Suprapubic skin (tissue), 4 donors: ENCODE results near the gene URGCP. TPM values are rescaled to one million over a fixed set of nuclear protein-coding genes. Genes with fewer than 3 reads are reported as not detected.

Source experiments
- DNase-seq, 2 donors: peaks; one replicate each; pipeline ENCODE4 v3.0.0-alpha.2; 2019; ENCODE audit warnings: low spot score in 2 of 2
- H3K27ac ChIP-seq: fragments of 200-600 bp; sonication (generic); one replicate; pipeline ENCODE4 v1.5.1; 2019
- H3K27me3 ChIP-seq: fragments of 200-600 bp; sonication (generic); one replicate; pipeline ENCODE4 v1.5.1; 2019
- H3K36me3 ChIP-seq: fragments of 200-600 bp; sonication (generic); one replicate; pipeline ENCODE4 v1.5.1; 2019
- H3K4me1 ChIP-seq: fragments of 200-600 bp; sonication (generic); one replicate; pipeline ENCODE4 v1.5.1; 2019
- H3K4me3 ChIP-seq: fragments of 200-600 bp; sonication (generic); one replicate; pipeline ENCODE4 v1.5.1; 2019; ENCODE audit warnings: mild to moderate bottlenecking
- H3K9me3 ChIP-seq: fragments of 200-600 bp; sonication (generic); one replicate; pipeline ENCODE4 v1.5.1; 2019
- EP300 ChIP-seq: sonication (generic); formaldehyde crosslinking; IDR thresholded peaks from one replicate; pipeline ENCODE4 v1.6.1; 2017; ENCODE audit warnings: antibody characterized with exemption
- POLR2A ChIP-seq, 2 donors: fragments of 450-650 bp; IDR thresholded peaks; one replicate each; pipeline ENCODE4 v1.6.1; 2017; ENCODE audit warnings: antibody characterized with exemption in 2 of 2, mild to moderate bottlenecking in 2 of 2, moderate library complexity in 2 of 2
- POLR2AphosphoS5 ChIP-seq, 3 donors: sonication (generic); formaldehyde crosslinking; IDR thresholded peaks; one replicate each; pipeline ENCODE4 v1.6.1; 2017; ENCODE audit warnings: antibody characterized with exemption in 3 of 3
- WGBS: methylation state at CpG from one replicate; pipeline ENCODE4 v1.1.5; 2018; 5-methylcytosine and 5-hydroxymethylcytosine counted together
- total RNA-seq, 4 donors: library from RNA; depleted of rRNA; stranded (reverse); fragments of >200 nt; gene quantifications; one replicate each; pipeline ENCODE4 v1.1.0, GENCODE V29; 2016
- TF ChIP-seq, protein P1 (sequence below), 2 donors: fragments of 200-600 bp in 1 of 2; fragments of 450-650 bp in 1 of 2; sonication (generic) in 1 of 2; IDR thresholded peaks; one replicate each; pipeline ENCODE4 v1.5.1; 2016 to 2019; ENCODE audit warnings: antibody characterized with exemption in 2 of 2, mild to moderate bottlenecking in 1 of 2, moderate library complexity in 1 of 2

The URGCP gene
- total RNA-seq, 4 donors from 2014 or later: 36.3 to 60.3 (median 39.6) TPM

DNA sequence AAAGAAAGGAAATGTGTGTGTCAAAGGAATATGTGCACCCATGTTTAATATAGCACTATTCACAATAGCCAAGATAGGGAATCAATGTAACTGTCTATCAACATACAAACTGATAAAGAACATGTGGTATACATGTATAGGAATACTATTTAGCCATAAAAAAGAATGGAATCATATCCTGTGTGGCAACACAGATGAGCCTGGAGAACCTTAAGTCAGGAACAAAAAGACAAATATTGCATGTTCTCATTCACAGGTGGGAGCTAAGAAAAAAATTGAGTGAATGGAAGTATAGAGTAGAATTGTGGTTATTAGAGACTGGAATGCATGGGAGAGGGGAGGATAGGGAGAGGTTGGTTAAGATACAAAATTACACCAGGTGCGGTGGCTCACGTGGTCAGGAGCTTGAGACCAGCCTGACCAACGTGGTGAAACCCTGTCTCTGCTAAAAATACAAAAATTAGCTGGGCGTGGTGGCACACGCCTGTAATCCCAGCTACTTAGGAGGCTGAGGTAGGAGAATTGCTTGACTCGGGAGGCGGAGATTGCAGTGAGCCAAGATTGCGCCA lies 10.5 kb downstream of the URGCP start:
- no peaks in the 10 kb centered on the region for H3K27me3 ChIP-seq
- no peaks in the 10 kb centered on the region for H3K36me3 ChIP-seq
- H3K27ac ChIP-seq: no peak overlapping the region
- no peak overlapping the region for H3K4me3 ChIP-seq
- TF ChIP-seq POLR2AphosphoS5 (IDR thresholded peaks at IDR 0.05) (no peak), POLR2A (IDR thresholded peaks at IDR 0.05) (no peak), EP300 (no peak)
- TF ChIP-seq, protein P1, sequence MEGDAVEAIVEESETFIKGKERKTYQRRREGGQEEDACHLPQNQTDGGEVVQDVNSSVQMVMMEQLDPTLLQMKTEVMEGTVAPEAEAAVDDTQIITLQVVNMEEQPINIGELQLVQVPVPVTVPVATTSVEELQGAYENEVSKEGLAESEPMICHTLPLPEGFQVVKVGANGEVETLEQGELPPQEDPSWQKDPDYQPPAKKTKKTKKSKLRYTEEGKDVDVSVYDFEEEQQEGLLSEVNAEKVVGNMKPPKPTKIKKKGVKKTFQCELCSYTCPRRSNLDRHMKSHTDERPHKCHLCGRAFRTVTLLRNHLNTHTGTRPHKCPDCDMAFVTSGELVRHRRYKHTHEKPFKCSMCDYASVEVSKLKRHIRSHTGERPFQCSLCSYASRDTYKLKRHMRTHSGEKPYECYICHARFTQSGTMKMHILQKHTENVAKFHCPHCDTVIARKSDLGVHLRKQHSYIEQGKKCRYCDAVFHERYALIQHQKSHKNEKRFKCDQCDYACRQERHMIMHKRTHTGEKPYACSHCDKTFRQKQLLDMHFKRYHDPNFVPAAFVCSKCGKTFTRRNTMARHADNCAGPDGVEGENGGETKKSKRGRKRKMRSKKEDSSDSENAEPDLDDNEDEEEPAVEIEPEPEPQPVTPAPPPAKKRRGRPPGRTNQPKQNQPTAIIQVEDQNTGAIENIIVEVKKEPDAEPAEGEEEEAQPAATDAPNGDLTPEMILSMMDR (IDR thresholded peaks at IDR 0.05): no peak
- WGBS: 95% methylated on average over 8 of the region's 8 CpGs
- H3K4me1 ChIP-seq: no peaks in the 10 kb centered on the region
- no peaks in the 10 kb centered on the region for H3K9me3 ChIP-seq
- DNase-seq: no peak

DNA sequence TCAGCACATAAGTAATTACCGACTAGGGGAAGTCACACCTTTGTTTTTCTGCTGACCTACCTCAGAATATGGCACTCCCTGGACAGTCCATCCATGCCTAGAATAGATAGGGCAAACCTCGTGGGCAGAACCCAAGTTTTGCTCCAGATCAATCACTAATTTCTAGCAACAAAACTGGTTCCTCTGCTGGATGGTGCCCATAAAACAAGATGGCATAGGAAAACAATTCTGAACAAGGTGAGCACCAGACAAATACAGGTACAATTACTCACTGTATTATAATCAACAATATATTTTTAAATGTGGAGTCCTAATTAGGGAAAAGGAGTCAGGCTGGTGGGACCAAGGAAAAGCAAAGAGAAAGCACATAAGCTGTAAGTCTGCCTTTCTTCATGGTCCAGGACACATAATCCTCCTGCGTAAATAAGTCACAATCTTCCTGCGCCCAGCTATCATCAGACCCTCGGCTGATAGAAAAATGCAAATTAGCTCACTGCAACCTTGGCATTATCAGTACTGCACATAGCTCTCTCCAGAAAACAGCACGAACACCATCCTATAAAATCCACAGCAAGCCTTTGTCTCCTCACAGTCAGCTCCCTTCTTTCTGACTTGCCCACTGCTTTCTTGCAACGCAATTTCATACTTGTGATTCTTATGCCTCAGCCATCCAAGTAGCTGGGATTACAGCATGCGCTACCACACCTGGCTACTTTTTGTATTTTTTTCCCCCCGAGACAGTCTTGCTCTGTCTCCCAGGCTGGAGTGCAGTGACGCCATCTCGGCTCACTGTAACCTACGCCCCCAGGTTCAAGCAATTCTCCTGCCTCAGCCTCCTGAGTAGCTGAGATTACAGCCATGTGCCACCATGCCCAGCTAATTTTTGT lies 15.1 kb downstream of the URGCP start:
- Histone ChIP-seq H3K4me1 (peaks cover 10% of the 10 kb centered on the region), H3K36me3 (peaks cover 9% of the 10 kb centered on the region), H3K27me3 (no peaks in the 10 kb centered on the region), H3K27ac (no peak overlapping the region), H3K4me3 (no peak overlapping the region), H3K9me3 (no peaks in the 10 kb centered on the region)
- DNase-seq: no peak
- no peak for TF ChIP-seq POLR2AphosphoS5 (IDR thresholded peaks at IDR 0.05)
- TF ChIP-seq POLR2A (IDR thresholded peaks at IDR 0.05): no peak
- no peak for TF ChIP-seq EP300
- TF ChIP-seq, protein P1 (IDR thresholded peaks at IDR 0.05): no peak
- 87% methylated on average over 12 of the region's 12 CpGs for WGBS

DNA sequence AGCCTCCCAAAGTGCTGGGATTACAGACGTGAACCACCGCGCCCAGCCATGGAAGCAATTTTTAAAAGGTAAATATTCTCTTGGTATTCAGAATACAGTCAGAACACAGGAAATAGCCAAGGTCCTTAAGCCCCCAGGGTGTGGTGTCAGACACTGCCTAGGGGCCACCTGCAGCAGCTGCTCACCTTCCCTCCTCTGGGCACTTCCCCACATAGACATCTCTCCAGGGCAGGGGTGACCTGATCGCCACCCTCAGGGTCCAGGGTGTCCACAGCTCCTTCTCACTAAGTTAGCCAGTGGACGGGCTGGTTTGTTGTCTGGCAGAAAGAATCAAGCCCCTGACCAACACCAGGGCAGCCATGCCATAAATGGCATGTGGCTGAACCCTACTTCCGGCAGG lies 15.9 kb downstream of the URGCP start:
- H3K27ac ChIP-seq: no peak overlapping the region
- TF ChIP-seq POLR2A (IDR thresholded peaks at IDR 0.05) (no peak), EP300 (no peak), POLR2AphosphoS5 (IDR thresholded peaks at IDR 0.05) (no peak)
- TF ChIP-seq, protein P1 (IDR thresholded peaks at IDR 0.05): no peak
- no peak for DNase-seq
- peaks cover 17% of the 10 kb centered on the region for H3K36me3 ChIP-seq
- peaks cover 10% of the 10 kb centered on the region for H3K4me1 ChIP-seq
- H3K4me3 ChIP-seq: no peak overlapping the region
- WGBS: 96% methylated on average over 4 of the region's 6 CpGs
- no peaks in the 10 kb centered on the region for H3K9me3 ChIP-seq
- H3K27me3 ChIP-seq: no peaks in the 10 kb centered on the region

DNA sequence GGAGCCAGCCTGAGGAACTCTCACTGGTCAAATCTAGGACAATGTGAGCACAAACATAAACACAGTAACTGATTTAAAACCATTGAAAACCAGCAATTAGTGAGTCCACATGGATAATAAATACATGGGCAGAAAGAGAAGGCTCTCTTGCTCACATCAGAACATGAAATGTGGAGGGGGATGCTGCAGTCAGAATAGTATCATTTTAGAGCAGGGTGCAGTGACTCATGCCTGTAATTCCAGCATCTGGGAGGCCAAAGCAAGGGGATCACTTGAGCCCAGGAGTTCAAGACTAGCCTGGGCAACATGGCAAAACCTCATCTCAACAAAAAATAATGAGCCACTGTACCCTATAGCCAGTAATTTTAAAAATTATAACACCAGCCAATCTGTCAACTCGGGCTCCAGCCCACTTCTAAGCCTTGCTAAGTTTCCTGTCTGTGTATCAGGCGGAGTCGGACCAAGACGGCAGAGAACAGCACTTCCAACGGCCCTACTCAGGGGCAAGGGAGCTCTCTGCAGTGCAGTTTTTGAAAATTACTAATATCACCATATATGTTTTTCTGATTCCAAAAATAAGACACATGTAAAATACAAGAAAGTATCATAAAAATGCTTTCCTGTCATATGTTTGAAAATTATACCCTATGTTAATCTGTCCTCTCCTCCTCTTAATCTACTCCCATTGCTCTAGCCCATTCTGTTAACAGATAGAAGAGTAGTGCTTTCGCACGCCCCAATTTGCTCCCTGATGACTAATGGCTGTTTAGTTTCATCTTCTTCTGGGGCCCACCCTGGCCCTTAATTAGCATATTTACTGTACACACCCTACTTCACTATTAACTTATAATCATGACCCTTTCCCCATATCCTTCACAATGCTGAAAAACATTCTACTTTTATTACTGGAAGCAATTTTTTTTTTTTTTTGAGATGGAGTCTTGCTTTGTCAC lies 17.1 kb downstream of the URGCP start:
- Histone ChIP-seq H3K4me1 (peaks cover 10% of the 10 kb centered on the region), H3K27ac (no peak overlapping the region), H3K36me3 (peaks cover 29% of the 10 kb centered on the region), H3K27me3 (no peaks in the 10 kb centered on the region), H3K4me3 (no peak overlapping the region), H3K9me3 (no peaks in the 10 kb centered on the region)
- TF ChIP-seq, protein P1 (IDR thresholded peaks at IDR 0.05): no peak
- TF ChIP-seq POLR2AphosphoS5 (IDR thresholded peaks at IDR 0.05): no peak
- TF ChIP-seq POLR2A (IDR thresholded peaks at IDR 0.05): no peak
- no peak for TF ChIP-seq EP300
- DNase-seq: no peak
- WGBS: 69% methylated on average over 7 of the region's 7 CpGs
